Measurements from ENCODE around the gene ALAS1. TPM values are rescaled to one million over a fixed set of nuclear protein-coding genes. Genes with fewer than 3 reads are reported as not detected.

Gene ALAS1
- total RNA-seq = 10 to 100 TPM; 74.6 to 80.9 TPM

GRCh38 chr3:52197842-52198625, at the start of gene ALAS1:
TSS of gene ALAS1 (plus strand) at chr3:52198160. CDS start at chr3:52199242, 1,082 bp downstream.

GRCh38 chr3:52154135-52155094, 43.5 kb upstream of the ALAS1 start, which contains the start of gene POC1A:
TSS of gene POC1A (minus strand) at chr3:52154423. CDS start at chr3:52154372, 51 bp downstream.

GRCh38 chr3:52225452-52226228, 27.7 kb downstream of the ALAS1 start, which contains the start of gene TLR9:
TSS of gene TLR9 (minus strand) at chr3:52225645. CDS start at chr3:52225529, 116 bp downstream.

GRCh38 chr3:52238761-52239701, 41.1 kb downstream of the ALAS1 start, which contains the start of gene TWF2:
TSS of gene TWF2 (minus strand) at chr3:52239158. CDS start at chr3:52239016, 142 bp downstream.

GRCh38 chr3:52245322-52246263, 47.6 kb downstream of the ALAS1 start, which contains the start of gene PPM1M:
TSS of gene PPM1M (plus strand) at chr3:52245759. CDS start at chr3:52245825, 66 bp downstream.

Other genes starting within 250 kb of the ALAS1 start
- under 1 TPM in 1 of 2 donors, not detected in 1; under 0.01 TPM for gene GPR62, start 242.8 kb upstream of the ALAS1 start, total RNA-seq
- 10 to 100 TPM; 10.3 to 21.3 TPM for gene PCBP4, start 230.7 kb upstream of the ALAS1 start, total RNA-seq
- gene ABHD14B, start 224.1 kb upstream of the ALAS1 start, total RNA-seq = 10 to 100 TPM; 24.3 to 26.5 TPM
- 1 to 10 TPM; 9.0 to 9.6 TPM for gene ABHD14A, start 223.1 kb upstream of the ALAS1 start, total RNA-seq
- gene ACY1, start 214.6 kb upstream of the ALAS1 start, total RNA-seq = 10 to 100 TPM; 53.0 to 59.6 TPM
- gene RPL29, start 202.3 kb upstream of the ALAS1 start, total RNA-seq = 1,000 to 10,000 TPM in 1 of 2 donors, 100 to 1,000 TPM in 1; 900 to 1,242 TPM
- 10 to 100 TPM in 1 of 2 donors, 1 to 10 TPM in 1; 7.9 to 15.0 TPM for gene DUSP7, start 141.6 kb upstream of the ALAS1 start, total RNA-seq
- 10 to 100 TPM in 1 of 2 donors, 1 to 10 TPM in 1; 7.9 to 16.3 TPM for gene POC1A, start 43.7 kb upstream of the ALAS1 start, total RNA-seq
- not detected for gene TLR9, start 27.5 kb downstream of the ALAS1 start, total RNA-seq
- 100 to 1,000 TPM in 1 of 2 donors, 10 to 100 TPM in 1; 75.0 to 145 TPM for gene TWF2, start 41.0 kb downstream of the ALAS1 start, total RNA-seq
- 1 to 10 TPM; 5.5 to 6.7 TPM for gene PPM1M, start 47.6 kb downstream of the ALAS1 start, total RNA-seq
- gene WDR82, start 80.5 kb downstream of the ALAS1 start, total RNA-seq = 10 to 100 TPM; 46.1 to 63.3 TPM
- 10 to 100 TPM in 1 of 2 donors, 1 to 10 TPM in 1; 10.0 to 11.0 TPM for gene GLYCTK, start 89.7 kb downstream of the ALAS1 start, total RNA-seq
- 1 to 10 TPM; 2.0 to 4.8 TPM for gene DNAH1, start 118.2 kb downstream of the ALAS1 start, total RNA-seq
- 10 to 100 TPM; 74.0 to 76.9 TPM for gene BAP1, start 211.8 kb downstream of the ALAS1 start, total RNA-seq
- 10 to 100 TPM; 10.3 to 11.4 TPM for gene PHF7, start 212.5 kb downstream of the ALAS1 start, total RNA-seq
- under 1 TPM in 1 of 2 donors, not detected in 1; under 0.01 TPM for gene SEMA3G, start 246.9 kb downstream of the ALAS1 start, total RNA-seq